ENCODE data around the gene CCDC43. TPM values are rescaled to one million over a fixed set of nuclear protein-coding genes. Genes with fewer than 3 reads are reported as not detected.

The CCDC43 gene
- total and polyA plus RNA-seq, 9 of the 15 experiments (the other 6 are each of a cell fraction or from before 2014, with no cell fraction given) = 11.7 to 42.3 (median 25.9) TPM

GRCh38 chr17:44708401-44709263 is 19.1 kb upstream of the CCDC43 start, which contains the start of gene DBF4B (continued):
- TF ChIP-seq HBP1 (CRISPR knock-in tag; IDR thresholded peaks at IDR 0.05) (0 out of 2 replicates have a peak, but pooled peaks have one; percentile 11), MTA3 (IDR thresholded peaks at IDR 0.05; ENCODE audit: borderline replicate concordance) (peak; percentile 100), SPI1 (IDR thresholded peaks at IDR 0.05; ENCODE audit: borderline replicate concordance, low read depth, low read length) (0 out of 2 replicates have a peak, but pooled peaks have one; percentile 31), ETV5 (CRISPR knock-in tag; IDR thresholded peaks at IDR 0.05; ENCODE audit: low read depth) (peak; percentile 15; the same call in 1 of the 2 replicates), C11orf30 (IDR thresholded peaks at IDR 0.05; ENCODE audit: low read depth) (peak; percentile 70; the same call in 1 of the 2 replicates), SMAD1 (IDR thresholded peaks at IDR 0.05; ENCODE audit: low read depth, low read length, partially characterized antibody) (peak; percentile 63), TRIM28 (IDR thresholded peaks at IDR 0.05) (peak; percentile 70), POU5F1 (IDR thresholded peaks at IDR 0.05; ENCODE audit: borderline replicate concordance, low read depth, low read length, partially characterized antibody) (peak; percentile 97), ZBTB49 (CRISPR knock-in tag; IDR thresholded peaks at IDR 0.05; ENCODE audit: borderline replicate concordance) (0 out of 2 replicates have a peak, but pooled peaks have one; percentile 57), ELF2 (CRISPR knock-in tag; IDR thresholded peaks at IDR 0.05) (0 out of 2 replicates have a peak, but pooled peaks have one; percentile 57), SNRNP70 (optimal IDR thresholded peaks at IDR 0.05; ENCODE audit: low read depth, low read length) (no peak), RAD21 (CRISPR knock-in tag; conservative IDR thresholded peaks at IDR 0.05 in 1 of 2, IDR thresholded peaks at IDR 0.05 in 1 of 2) (no peak), ZZZ3 (IDR thresholded peaks at IDR 0.05) (0 out of 2 replicates have a peak, but pooled peaks have one; percentile 79), PHF21A (IDR thresholded peaks at IDR 0.05; ENCODE audit: borderline replicate concordance, low read depth) (peak; percentile 84), ZBTB1 (CRISPR knock-in tag; IDR thresholded peaks at IDR 0.05; ENCODE audit: borderline replicate concordance, low read depth) (peak; percentile 71; the same call in 1 of the 2 replicates), HCFC1 (IDR thresholded peaks at IDR 0.05; ENCODE audit: low read depth, low read length) (peak; percentile 65), NUFIP1 (IDR thresholded peaks at IDR 0.05; ENCODE audit: partially characterized antibody) (no peak), ASH1L (IDR thresholded peaks at IDR 0.05; ENCODE audit: borderline replicate concordance, low read depth, partially characterized antibody) (peak; percentile 56), MXD1 (CRISPR knock-in tag; IDR thresholded peaks at IDR 0.05; ENCODE audit: borderline replicate concordance, poor library complexity, severe bottlenecking) (no peak), SUPT5H (IDR thresholded peaks at IDR 0.05) (peak; percentile 92), ZNF134 (CRISPR knock-in tag; conservative IDR thresholded peaks at IDR 0.05) (no peak), NCOA2 (IDR thresholded peaks at IDR 0.05; ENCODE audit: partially characterized antibody in 2 of 2) (peak in 1 of 2 experiments; percentile 94), TEAD1 (CRISPR knock-in tag; IDR thresholded peaks at IDR 0.05) (peak in 1 of 2 experiments; percentile 40; a peak in 1 of 4 replicates), NCOR1 (IDR thresholded peaks at IDR 0.05) (peak; percentile 6; the same call in 1 of the 2 replicates)
